Neural crest cell (in vitro differentiated cells): Measurements from ENCODE around the gene ZNF555. TPM values are rescaled to one million over a fixed set of nuclear protein-coding genes. Genes with fewer than 3 reads are reported as not detected.

Source experiments
- DNase-seq: peaks from one replicate; pipeline ENCODE4 v3.0.0; 2021; ENCODE audit warnings: low read depth, mixed read lengths, low spot score
- H3K27ac Mint-ChIP-seq: one replicate; pipeline ENCODE4 v1.8.0; 2021; ENCODE audit warnings: mild to moderate bottlenecking, mixed read lengths; ENCODE audit not compliant: unreplicated experiment
- H3K27me3 Mint-ChIP-seq: 2 replicates; pipeline ENCODE4 v1.8.0; 2021; ENCODE audit warnings: low read depth, mild to moderate bottlenecking, mixed read lengths
- H3K36me3 Mint-ChIP-seq: 2 replicates; pipeline ENCODE4 v1.8.0; 2021; ENCODE audit warnings: low read depth, mild to moderate bottlenecking, mixed read lengths
- H3K4me1 Mint-ChIP-seq: 2 replicates; pipeline ENCODE4 v1.8.0; 2021; ENCODE audit warnings: mixed read lengths
- H3K4me3 Mint-ChIP-seq: one replicate; pipeline ENCODE4 v1.8.0; 2021; ENCODE audit warnings: mild to moderate bottlenecking, mixed read lengths
- H3K9me3 Mint-ChIP-seq: 2 replicates; pipeline ENCODE4 v1.8.0; 2021; ENCODE audit warnings: mixed read lengths
- total RNA-seq: library from RNA; stranded (reverse); gene quantifications from 2 replicates; pipeline ENCODE4 v1.2.1, GENCODE V29; 2021
- TF ChIP-seq, protein P1 (sequence below): fragments of 200-600 bp; sonication (generic); conservative IDR thresholded peaks from 2 replicates; pipeline ENCODE4 v1.5.0; 2021; ENCODE audit warnings: antibody characterized with exemption, mild to moderate bottlenecking

Gene ZNF555
- total RNA-seq, 1 donor from 2014 or later, result 10.5 TPM

- Mint-ChIP-seq H3K36me3 (peaks cover 6% of the 10 kb centered on the region), H3K4me1 (no peaks in the 10 kb centered on the region), H3K4me3 (no peak overlapping the region), H3K27me3 (no peaks in the 10 kb centered on the region), H3K27ac (no peak overlapping the region), H3K9me3 (no peaks in the 10 kb centered on the region)
- TF ChIP-seq, protein P1, sequence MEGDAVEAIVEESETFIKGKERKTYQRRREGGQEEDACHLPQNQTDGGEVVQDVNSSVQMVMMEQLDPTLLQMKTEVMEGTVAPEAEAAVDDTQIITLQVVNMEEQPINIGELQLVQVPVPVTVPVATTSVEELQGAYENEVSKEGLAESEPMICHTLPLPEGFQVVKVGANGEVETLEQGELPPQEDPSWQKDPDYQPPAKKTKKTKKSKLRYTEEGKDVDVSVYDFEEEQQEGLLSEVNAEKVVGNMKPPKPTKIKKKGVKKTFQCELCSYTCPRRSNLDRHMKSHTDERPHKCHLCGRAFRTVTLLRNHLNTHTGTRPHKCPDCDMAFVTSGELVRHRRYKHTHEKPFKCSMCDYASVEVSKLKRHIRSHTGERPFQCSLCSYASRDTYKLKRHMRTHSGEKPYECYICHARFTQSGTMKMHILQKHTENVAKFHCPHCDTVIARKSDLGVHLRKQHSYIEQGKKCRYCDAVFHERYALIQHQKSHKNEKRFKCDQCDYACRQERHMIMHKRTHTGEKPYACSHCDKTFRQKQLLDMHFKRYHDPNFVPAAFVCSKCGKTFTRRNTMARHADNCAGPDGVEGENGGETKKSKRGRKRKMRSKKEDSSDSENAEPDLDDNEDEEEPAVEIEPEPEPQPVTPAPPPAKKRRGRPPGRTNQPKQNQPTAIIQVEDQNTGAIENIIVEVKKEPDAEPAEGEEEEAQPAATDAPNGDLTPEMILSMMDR, result no peak
- DNase-seq, result no peak
Observed at GRCh38 chr19:2809387-2810140, 31.7 kb upstream of the ZNF555 start.

GRCh38 chr19:2810141-2811091 lies 30.9 kb upstream of the ZNF555 start:
- Mint-ChIP-seq H3K9me3 (no peaks in the 10 kb centered on the region), H3K4me3 (no peak overlapping the region), H3K27ac (no peak overlapping the region), H3K36me3 (peaks cover 5% of the 10 kb centered on the region), H3K4me1 (no peaks in the 10 kb centered on the region), H3K27me3 (no peaks in the 10 kb centered on the region)
- TF ChIP-seq, protein P1, result no peak
- DNase-seq, result no peak

DNA sequence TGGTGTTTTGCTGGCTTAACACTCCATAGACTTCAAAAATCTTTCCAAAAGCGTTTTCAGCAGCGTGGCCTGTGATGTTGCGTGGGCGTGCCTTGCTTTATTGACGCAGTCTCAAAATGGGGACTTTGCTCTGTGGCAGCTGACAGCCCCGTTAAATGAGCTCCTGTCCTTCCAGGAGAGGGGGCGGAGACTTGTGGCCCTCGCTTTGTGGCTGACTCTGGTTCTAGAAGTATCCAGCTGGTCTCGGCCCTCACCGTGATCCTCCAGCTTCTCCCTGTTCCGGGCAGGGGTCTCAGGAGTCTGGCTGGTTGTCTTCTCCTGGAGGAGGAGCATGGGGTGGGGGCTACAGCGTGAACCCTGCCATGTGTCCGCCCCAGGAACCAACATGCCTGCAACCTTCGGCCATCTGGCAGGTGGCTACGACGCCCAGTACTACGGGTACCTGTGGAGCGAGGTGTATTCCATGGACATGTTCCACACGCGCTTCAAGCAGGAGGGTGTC lies 30.0 kb upstream of the ZNF555 start:
- Mint-ChIP-seq H3K27ac (no peak overlapping the region), H3K4me1 (no peaks in the 10 kb centered on the region), H3K27me3 (no peaks in the 10 kb centered on the region), H3K9me3 (no peaks in the 10 kb centered on the region), H3K4me3 (no peak overlapping the region), H3K36me3 (peaks cover 3% of the 10 kb centered on the region)
- TF ChIP-seq, protein P1, result no peak
- DNase-seq, result no peak

GRCh38 chr19:2811735-2812413 lies 29.4 kb upstream of the ZNF555 start:
- no peaks in the 10 kb centered on the region for H3K27me3 Mint-ChIP-seq
- TF ChIP-seq, protein P1, result no peak
- H3K9me3 Mint-ChIP-seq, result no peaks in the 10 kb centered on the region
- no peak overlapping the region for H3K27ac Mint-ChIP-seq
- no peak overlapping the region for H3K4me3 Mint-ChIP-seq
- peaks cover 3% of the 10 kb centered on the region for H3K36me3 Mint-ChIP-seq
- no peaks in the 10 kb centered on the region for H3K4me1 Mint-ChIP-seq
- DNase-seq, result no peak
